Ascending aorta (tissue), 2 donors: Measurements from ENCODE around the gene ZNF785. TPM values are rescaled to one million over a fixed set of nuclear protein-coding genes. Genes with fewer than 3 reads are reported as not detected.

Source experiments
- DNase-seq, 2 donors: peaks; one replicate each; pipeline ENCODE4 v3.0.0-alpha.2; 2019; ENCODE audit warnings: low spot score in 2 of 2
- H3K27ac ChIP-seq, 2 donors: fragments of 200-600 bp; sonication (generic); one replicate each; pipeline ENCODE4 v1.5.1; 2016 to 2017; ENCODE audit warnings: mild to moderate bottlenecking in 1 of 2
- H3K27me3 ChIP-seq: fragments of 200-600 bp; sonication (generic); one replicate; pipeline ENCODE4 v1.5.1; 2017
- H3K36me3 ChIP-seq, 2 donors: fragments of 200-600 bp; sonication (generic); one replicate each; pipeline ENCODE4 v1.5.1; 2016
- H3K4me1 ChIP-seq, 2 donors: fragments of 200-600 bp; sonication (generic); one replicate each; pipeline ENCODE4 v1.5.1; 2016 to 2017; ENCODE audit warnings: mild to moderate bottlenecking in 1 of 2
- H3K4me3 ChIP-seq, 2 donors: fragments of 200-600 bp; sonication (generic); one replicate each; pipeline ENCODE4 v1.5.1; 2016 to 2017; ENCODE audit warnings: mild to moderate bottlenecking in 1 of 2
- H3K9me3 ChIP-seq, 2 donors: fragments of 200-600 bp; sonication (generic); one replicate each; pipeline ENCODE4 v1.5.1; 2016
- intact Hi-C: fragments of 100-400 bp; cut with DNase I; formaldehyde crosslinking; loops from one replicate; pipeline ENCODE4 v1.15.1; 2023
- total RNA-seq: library from RNA; depleted of rRNA; stranded (reverse); fragments of >200 nt; gene quantifications from one replicate; pipeline ENCODE4 v1.1.0, GENCODE V29; 2016
- TF ChIP-seq, protein P1 (sequence below), 3 experiments: fragments of 200-600 bp in 2 of 3; fragments of 450-650 bp in 1 of 3; sonication (generic) in 2 of 3; IDR thresholded peaks; one replicate each; pipeline ENCODE4 v1.5.1; 2016 to 2019; ENCODE audit warnings: antibody characterized with exemption in 3 of 3, mild to moderate bottlenecking in 1 of 3, moderate library complexity in 1 of 3

The ZNF785 gene
- total RNA-seq, 1 donor from 2014 or later = 12.1 TPM

- H3K4me1 ChIP-seq = peaks cover 9 to 10% of the 10 kb centered on the region in 2 donors
- H3K36me3 ChIP-seq = peaks cover 15 to 25% of the 10 kb centered on the region in 2 donors
- H3K27ac ChIP-seq = peak overlapping the region; percentile 10 to 50
- no peak for DNase-seq
- intact Hi-C loops = loop anchor here (1.0 to 2.0 kb wide), 7 partner anchors 12 to 100 kb away; partner anchors contain the start of genes PRR14, ZNF688, ZNF747 and ZNF768
- no peaks in the 10 kb centered on the region for H3K27me3 ChIP-seq
- no peaks in the 10 kb centered on the region for H3K9me3 ChIP-seq
- H3K4me3 ChIP-seq = peak overlapping the region in 1 of 2 donors; percentile 50
- TF ChIP-seq, protein P1, sequence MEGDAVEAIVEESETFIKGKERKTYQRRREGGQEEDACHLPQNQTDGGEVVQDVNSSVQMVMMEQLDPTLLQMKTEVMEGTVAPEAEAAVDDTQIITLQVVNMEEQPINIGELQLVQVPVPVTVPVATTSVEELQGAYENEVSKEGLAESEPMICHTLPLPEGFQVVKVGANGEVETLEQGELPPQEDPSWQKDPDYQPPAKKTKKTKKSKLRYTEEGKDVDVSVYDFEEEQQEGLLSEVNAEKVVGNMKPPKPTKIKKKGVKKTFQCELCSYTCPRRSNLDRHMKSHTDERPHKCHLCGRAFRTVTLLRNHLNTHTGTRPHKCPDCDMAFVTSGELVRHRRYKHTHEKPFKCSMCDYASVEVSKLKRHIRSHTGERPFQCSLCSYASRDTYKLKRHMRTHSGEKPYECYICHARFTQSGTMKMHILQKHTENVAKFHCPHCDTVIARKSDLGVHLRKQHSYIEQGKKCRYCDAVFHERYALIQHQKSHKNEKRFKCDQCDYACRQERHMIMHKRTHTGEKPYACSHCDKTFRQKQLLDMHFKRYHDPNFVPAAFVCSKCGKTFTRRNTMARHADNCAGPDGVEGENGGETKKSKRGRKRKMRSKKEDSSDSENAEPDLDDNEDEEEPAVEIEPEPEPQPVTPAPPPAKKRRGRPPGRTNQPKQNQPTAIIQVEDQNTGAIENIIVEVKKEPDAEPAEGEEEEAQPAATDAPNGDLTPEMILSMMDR (IDR thresholded peaks at IDR 0.05) = no peak
Observed at GRCh38 chr16:30558789-30559377, 26.6 kb downstream of the ZNF785 start.

DNA sequence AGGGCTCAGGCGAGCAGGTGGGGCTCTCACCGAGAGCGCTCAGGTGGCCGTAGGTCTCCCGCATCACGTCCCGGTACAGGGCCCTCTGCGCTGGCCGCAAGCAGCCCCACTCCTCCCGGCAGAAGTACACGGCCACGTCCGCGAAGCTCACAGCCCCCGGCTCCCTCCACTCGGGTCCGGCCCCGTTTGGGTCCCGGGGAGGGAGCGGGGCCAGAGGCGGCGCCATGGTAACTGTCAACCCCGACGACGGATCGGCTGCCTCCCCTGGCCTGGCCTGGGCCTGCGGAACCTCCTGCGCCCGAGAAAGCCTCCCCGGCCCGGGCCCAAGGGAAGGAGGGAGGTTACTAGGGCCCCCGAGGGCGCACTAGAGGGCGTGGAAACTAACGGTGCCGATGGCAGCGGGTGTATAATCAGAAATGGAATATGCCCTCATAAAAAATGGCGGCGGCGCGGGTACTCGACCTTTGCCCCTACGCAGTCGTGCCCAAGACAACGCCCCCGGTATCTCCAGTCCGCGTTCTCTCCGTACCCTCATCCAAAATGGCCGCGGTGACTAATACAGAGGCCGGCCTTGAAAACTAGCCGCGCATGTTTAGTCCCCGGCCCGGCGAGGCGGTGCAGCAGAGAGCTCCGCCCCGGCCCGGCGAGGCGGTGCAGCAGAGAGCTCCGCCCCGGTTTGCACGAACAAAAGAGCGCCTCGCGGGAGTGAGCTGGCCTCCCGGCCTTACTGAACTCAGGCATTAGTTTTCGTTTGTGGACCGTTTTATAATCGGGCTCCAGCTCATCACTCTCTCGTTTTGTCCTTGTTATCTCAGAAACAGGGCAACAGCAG is 27.3 kb downstream of the ZNF785 start, which contains the start of gene ZNF764:
TSS of gene ZNF764 (minus strand) at position 418 of the 832 bp plus-strand sequence. CDS start at position 226, 192 bp downstream.
- peak; percentile 96 to 99 for DNase-seq
- H3K4me1 ChIP-seq = peaks cover 9 to 10% of the 10 kb centered on the region in 2 donors
- intact Hi-C loops = loop anchor here (1.0 to 2.0 kb wide), 7 partner anchors 13 to 101 kb away; partner anchors contain the start of genes PRR14, ZNF688, ZNF747 and ZNF768
- H3K4me3 ChIP-seq = peak within 1 kb of the TSS; percentile 91
- H3K27me3 ChIP-seq = no peaks in the 10 kb centered on the region
- TF ChIP-seq, protein P1 (IDR thresholded peaks at IDR 0.05) = peak in 1 of 3 experiments; percentile 1
- H3K36me3 ChIP-seq = peaks cover 17 to 32% of the 10 kb centered on the region in 2 donors
- H3K9me3 ChIP-seq = no peaks in the 10 kb centered on the region
- H3K27ac ChIP-seq = peak within 1 kb of the TSS; percentile 92 to 94

DNA sequence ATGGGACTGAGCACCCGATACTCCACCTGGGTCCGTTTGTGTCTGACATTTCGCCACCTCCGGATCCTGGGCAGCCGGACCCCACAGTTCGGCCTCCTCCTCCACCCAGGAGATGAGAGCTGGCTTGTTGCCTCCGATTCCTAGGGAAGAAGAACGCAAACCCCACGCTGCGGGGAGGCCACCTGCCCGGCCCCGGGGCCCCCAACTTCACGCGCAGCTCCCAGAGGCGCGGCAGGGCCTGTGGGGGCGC is 27.9 kb downstream of the ZNF785 start:
- no peaks in the 10 kb centered on the region for H3K9me3 ChIP-seq
- TF ChIP-seq, protein P1 (IDR thresholded peaks at IDR 0.05) = no peak
- H3K27me3 ChIP-seq = no peaks in the 10 kb centered on the region
- no peak for DNase-seq
- peak overlapping the region; percentile 92 to 94 for H3K27ac ChIP-seq
- intact Hi-C loops = no loop called here
- H3K4me1 ChIP-seq = peaks cover 9 to 10% of the 10 kb centered on the region in 2 donors
- H3K36me3 ChIP-seq = peaks cover 17 to 34% of the 10 kb centered on the region in 2 donors
- peak overlapping the region; percentile 91 for H3K4me3 ChIP-seq

DNA sequence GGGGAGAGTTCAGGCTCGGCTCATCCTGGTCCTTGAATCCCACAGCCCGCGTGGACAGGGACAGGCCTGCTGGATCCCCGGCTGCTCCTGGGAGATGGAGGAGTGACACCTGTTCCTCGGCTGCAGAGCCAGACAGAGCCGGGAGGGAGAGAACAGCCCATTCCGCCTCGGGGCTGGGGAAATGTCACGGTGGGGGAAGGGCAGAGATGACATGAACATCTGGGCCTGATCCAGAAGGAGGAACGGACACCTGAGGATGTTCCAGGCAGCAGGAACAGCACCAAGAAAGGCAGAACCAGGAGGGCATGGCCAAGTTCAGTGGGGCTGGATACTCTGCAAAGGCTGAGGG is 29.4 kb downstream of the ZNF785 start:
- no peak overlapping the region for H3K4me3 ChIP-seq
- H3K36me3 ChIP-seq = peaks cover 17 to 34% of the 10 kb centered on the region in 2 donors
- no peak overlapping the region for H3K27ac ChIP-seq
- H3K4me1 ChIP-seq = peaks cover 8 to 9% of the 10 kb centered on the region in 2 donors
- DNase-seq = no peak
- intact Hi-C loops = no loop called here
- TF ChIP-seq, protein P1 (IDR thresholded peaks at IDR 0.05) = no peak
- H3K27me3 ChIP-seq = no peaks in the 10 kb centered on the region
- no peaks in the 10 kb centered on the region for H3K9me3 ChIP-seq

DNA sequence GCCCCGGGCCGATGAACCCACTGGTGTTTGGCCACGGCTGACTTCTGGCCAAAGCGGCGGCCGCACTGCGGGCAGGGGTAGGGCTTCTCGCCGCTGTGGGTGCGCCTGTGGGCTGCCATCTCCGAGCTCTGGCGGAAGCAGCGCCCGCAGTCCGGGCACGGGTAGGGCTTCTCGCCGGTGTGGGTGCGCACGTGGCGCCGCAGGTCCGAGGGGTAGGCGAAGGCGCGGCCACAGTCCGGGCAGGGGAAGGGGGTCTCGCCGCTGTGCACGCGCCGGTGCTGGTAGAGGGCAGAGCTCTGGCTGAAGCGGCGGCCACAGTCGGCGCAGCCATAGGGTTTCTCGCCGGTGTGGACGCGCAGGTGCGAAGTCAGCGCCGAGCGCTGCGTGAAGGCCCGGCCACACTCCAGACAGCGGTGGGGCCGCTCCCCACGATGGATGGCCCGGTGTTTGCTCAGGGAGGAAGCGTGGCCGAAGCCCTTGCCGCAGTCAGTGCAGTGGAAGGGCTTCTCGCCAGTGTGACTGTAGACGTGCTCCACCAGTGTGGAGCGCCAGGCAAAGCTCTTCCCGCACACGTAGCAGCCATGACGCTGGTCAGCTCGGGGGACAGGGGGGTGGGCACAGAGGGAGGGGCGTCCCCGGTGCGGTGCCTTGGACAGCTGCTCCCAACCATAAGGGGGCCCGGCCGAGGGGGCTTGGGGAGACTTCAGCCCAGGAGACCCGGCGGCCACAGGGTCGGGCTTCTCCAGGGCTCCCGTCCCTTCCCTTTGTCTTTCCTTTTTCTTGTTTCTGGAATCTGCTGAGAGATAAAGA is 30.0 kb downstream of the ZNF785 start:
- Histone ChIP-seq H3K36me3 (peaks cover 17 to 34% of the 10 kb centered on the region in 2 donors), H3K27me3 (no peaks in the 10 kb centered on the region), H3K4me1 (peaks cover 8 to 9% of the 10 kb centered on the region in 2 donors), H3K9me3 (no peaks in the 10 kb centered on the region), H3K4me3 (no peak overlapping the region), H3K27ac (no peak overlapping the region)
- no peak for DNase-seq
- intact Hi-C loops = no loop called here
- TF ChIP-seq, protein P1 (IDR thresholded peaks at IDR 0.05) = no peak
